GM19438 (cell line): ENCODE data around the gene CDCA8.

ENCODE experiments used
- ATAC-seq: cut with Tn5 transposase; IDR thresholded peaks from one replicate; pipeline ENCODE4 v1.9.1; 2021; ENCODE audit warnings: low read depth; ENCODE audit not compliant: unreplicated experiment

Gene CDCA8

DNA sequence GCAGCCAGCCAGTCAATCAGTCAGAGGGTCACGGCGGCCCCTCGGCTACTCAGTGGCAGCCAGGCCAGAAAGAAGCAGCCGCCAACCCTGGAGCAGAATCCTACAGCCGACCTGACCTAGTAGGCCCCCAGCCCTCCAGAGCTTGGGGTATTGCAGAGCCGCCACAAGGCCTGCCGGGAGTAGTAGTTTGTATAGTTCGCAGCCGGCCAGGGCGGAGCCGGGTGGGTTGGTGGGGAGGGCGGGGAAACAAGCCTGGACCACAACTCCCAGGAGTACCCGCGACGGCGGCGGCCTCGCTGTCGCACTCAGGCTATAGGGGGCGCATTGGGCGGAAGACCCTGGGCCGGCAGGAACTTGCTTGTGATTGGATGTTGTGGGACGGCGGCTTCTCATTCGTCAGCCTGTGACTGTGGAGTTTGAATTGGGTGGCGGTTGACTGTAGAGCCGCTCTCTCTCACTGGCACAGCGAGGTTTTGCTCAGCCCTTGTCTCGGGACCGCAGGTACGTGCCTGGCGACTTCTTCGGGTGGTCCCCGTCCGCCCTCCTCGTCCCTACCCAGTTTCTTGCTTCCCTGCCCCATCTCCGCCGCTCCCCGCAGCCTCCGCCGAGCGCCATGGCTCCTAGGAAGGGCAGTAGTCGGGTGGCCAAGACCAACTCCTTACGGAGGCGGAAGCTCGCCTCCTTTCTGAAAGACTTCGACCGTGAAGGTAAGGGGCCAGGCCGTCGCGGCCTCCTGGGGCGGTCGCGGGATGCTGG, at the start of gene CDCA8:
TSS of gene CDCA8 (plus strand) at position 439 of the 756 bp plus-strand sequence. CDS start at position 614, 175 bp downstream.
- peak; percentile 74 for ATAC-seq

DNA sequence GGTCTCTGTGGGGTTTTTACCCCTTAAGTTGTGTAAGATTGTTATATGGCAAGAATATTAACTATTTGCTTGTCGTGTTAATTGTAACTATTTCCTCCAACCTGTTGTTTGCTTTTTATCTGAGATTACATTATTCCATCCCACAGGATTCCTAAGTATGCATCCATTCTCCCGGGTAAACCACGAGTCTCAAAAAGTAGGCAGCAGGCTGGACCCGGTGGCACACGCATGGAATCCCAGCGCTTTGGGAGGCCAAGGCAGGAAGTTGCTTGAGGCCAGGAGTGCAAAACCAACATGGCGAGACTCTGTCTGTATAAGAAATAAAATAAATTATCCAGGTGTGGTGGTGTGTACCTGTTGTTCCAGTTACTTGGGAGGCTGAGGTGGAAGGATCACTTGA, 45.0 kb upstream of the CDCA8 start:
- ATAC-seq = no peak

- no peak for ATAC-seq
These were observed 42.1 kb upstream of the CDCA8 start for GRCh38 chr1:37650173-37650572.

- no peak for ATAC-seq
These were observed 41.6 kb upstream of the CDCA8 start for GRCh38 chr1:37650721-37651120.

GRCh38 chr1:37651803-37652202, 40.5 kb upstream of the CDCA8 start:
- no peak for ATAC-seq

DNA sequence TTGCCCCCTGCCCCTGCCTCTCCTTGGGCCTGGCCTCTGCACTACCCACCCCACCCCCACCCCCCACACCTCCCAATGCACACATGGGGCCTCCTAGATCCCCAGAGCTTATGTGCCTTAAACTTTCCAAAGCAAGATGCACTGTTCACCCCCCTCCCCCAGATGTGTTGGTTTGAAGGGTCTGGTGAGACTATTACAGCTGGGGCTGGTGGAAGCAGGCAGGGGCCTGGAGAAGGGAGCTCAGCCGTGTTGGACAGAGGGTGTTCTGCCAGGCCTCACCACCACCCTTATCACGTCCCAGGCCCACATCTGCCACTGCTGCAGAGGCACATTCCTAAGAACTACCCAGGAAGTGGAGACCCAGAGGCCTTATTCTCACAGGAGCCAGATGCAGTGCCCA, 39.3 kb upstream of the CDCA8 start:
- ATAC-seq = no peak

DNA sequence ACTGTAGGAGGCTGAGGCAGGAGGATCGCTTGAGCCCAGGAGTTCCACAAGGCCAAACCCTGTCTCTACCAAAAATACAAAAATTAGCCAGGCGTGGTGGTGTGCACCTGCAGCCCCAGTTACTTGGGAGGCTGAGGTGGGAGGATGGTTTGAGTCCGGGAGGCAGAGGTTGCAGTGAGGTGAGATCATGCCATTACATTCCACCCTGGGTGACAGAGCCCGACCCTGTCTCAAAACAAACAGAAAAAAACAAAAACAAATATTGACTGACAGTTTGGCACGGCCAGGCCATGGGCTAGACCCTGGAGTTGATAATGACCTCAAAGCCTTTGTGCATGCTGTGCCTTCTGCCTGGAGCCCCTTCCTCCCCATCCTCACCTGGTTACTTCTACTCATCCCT, 38.4 kb upstream of the CDCA8 start:
- no peak for ATAC-seq

GRCh38 chr1:37655274-37655673, 37.0 kb upstream of the CDCA8 start:
- ATAC-seq = no peak

- no peak for ATAC-seq
These were observed 36.3 kb upstream of the CDCA8 start for GRCh38 chr1:37656026-37656425.

GRCh38 chr1:37656881-37657280, 35.4 kb upstream of the CDCA8 start:
- no peak for ATAC-seq

DNA sequence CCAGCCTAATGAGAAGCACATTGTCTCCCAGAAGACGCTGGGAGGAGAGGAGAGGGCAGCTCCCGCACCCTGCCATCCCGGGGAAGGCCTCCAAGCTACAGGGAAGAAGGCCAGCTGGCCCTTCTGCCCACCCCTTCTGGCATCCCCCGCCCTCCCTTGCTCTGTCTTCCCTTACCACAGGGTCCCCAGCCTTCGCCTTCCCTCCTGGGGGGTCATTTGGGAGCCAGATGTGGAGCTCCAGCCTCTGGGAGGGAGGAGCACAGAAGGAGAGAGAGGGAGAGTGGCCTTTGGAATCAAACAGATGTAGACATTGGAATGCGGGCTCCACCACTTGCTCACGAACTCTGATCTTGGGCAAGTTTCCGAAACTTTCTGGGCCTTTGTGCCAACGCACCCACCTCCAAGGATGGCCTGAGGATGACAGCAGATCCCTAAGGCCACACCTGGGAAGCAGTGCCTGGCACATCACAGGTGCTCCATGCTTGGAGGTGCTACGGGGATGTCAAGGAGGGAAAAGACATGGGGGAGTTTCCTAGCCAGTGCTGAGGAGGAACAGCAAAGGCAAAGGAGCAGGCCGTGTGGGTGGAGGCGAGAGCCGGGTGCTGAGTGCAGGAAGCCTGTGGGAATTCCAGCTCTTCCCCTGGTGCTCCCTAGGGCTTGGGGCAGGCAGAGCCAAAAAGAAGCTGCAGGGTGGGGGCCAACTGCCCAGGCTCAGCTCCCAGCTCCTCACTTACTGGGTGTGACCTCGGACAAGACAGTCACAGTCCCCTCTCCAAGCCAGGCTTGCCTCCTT, 34.5 kb upstream of the CDCA8 start:
- ATAC-seq = no peak

DNA sequence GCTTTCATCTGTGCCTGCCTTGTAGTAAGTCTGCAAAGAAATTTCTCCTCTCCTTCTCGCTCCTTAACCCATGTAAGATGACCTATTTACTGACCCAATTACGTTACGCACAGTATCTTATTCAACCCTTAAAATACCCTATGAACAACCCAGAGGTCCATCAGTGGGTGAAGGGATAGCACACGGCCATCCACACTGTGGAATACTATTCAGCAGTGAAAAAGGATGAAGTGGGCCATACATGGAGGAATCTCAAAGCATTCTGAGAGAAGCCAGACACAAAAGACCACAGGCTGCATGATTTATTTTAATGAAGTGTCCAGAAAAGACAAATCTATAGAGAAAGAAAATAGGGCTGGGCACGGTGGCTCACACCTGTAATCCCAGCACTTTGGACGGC, 33.8 kb upstream of the CDCA8 start:
- ATAC-seq = no peak

GRCh38 chr1:37660664-37661063, 31.7 kb upstream of the CDCA8 start:
- no peak for ATAC-seq

- ATAC-seq = no peak
These were observed 30.9 kb upstream of the CDCA8 start for GRCh38 chr1:37661401-37661800.

DNA sequence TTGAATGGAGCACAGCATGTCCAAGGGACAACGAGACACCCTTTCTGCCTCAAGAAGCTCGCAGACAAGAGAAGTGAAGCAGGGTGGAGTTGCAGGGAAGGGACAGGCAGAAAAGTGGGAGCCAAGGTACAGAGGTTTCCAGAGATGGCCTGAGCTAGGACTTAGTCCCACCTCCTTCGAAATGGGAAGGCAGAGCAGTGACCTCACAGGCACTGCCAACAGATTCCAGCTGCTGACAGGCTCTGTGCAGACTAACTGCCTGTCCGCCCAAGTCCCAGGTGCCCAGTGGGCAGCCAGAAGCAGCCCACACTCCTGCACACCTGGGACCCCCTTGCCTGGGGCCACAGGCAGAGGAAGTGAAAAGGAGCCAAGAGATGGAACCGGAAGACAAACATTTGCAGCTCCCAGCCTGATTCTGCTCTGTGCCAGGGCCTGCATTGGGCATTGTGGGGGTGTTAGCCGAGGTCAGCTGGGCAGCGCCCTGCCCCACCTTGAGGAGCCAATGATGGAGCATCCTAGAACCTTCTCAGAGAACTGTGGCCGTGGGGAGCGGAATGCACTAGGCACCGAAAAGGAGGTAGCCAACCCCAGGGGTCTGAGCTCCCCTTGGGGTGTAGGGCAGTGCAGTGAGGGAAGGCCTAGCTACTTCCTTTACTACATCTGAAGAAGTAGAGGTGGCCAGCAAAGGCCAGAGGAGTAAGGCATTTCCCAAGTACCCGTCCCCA, 30.1 kb upstream of the CDCA8 start:
- ATAC-seq = no peak

DNA sequence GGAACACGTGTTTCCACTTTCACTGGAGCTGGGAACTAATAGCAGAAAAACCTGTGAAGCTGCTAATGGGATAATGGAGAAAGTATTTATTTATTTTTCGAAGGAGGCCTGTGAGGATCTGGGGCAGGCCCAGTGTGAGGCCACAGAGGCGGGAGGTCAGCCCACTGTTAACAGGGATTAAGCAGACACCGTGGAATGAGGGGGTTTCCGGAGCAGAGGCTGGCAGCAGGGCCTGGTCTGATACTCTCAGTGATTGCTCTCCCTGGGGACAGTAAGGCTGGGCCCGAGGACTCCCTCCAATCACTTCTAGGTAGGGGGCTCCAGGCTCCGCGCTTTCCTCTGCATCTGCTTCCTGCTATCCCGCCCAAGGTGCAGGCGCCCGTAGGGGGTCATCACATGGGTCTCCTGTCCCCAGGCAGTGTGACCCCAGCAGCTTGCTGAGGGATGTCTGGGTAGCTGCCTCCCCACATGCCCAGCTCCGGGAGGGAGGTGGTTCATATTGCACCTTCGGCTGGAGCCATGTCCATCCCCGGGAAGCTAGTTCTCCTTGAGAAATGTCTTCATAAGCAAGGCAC, 28.8 kb upstream of the CDCA8 start:
- no peak for ATAC-seq

GRCh38 chr1:37666241-37666867, 26.0 kb upstream of the CDCA8 start:
- no peak for ATAC-seq

DNA sequence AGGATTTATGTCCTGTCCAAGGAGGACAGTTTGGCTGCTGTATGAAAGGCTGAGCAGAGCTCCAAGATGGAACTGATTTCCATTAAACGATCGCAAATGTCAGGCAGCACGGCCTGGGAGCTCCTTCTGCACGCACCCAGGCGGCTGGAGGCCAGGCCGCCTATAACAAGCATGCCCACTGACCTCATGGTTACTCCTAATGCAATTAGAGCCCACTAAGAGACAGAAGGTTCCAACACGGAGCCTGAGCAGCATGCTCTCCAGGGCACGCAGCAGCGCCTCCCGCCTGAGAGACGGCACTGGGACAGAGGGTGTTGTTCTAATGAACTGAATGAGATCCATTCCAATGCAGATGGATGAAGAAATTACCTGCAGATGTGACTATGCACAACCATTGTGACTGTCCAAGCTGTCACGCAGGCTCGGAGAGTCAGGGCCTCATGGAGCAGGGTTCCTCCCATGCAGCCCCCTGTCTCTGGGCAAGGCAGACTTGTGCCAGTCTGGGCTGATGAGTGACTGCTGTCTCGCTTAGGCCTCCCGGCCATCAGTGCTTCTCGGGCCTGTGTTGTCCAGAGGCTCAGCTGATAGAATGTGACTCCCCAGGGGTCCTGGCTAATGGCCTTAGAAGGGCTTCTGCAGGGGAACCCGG, 25.2 kb upstream of the CDCA8 start:
- no peak for ATAC-seq

DNA sequence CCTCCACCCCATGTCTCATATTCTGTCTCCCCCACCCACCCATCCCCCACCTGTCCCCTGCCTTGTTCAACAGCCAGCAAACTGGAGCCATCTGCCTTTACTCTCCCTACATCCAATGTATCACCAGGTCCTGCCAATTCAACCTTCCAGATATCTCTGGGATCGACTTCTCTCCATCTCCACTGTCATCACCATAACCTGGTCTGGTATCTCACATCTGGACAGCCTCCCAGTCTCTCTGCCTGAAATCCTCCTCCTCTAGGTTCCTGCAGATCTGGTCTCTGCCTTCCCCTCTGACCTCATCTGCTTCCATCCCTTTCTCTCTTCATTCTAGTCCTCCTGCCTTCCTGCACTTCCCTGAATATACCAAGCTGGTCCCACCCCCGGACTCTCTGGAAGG, 22.2 kb upstream of the CDCA8 start:
- no peak for ATAC-seq

DNA sequence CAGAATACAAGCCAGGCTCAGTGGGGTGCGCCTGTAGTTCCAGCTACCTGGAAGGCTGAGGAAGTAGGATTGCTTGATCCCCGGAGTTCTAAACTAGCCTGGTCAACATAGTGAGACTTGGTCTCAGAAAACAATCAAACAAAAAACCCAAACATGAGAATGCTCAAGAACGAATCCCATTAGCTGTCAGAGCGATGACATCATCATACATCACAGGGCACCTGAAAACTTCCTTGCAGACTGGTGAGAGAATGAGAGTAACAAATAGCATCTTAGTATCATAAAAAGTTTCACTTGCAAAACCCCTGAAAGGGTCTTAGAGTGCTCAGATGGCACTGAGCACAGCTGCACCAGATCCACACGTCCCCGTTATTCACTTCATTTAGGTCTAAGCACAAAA, 21.1 kb upstream of the CDCA8 start:
- ATAC-seq = no peak
